ENCODE data around the gene RREB1. TPM values are rescaled to one million over a fixed set of nuclear protein-coding genes. Genes with fewer than 3 reads are reported as not detected.

RREB1 gene
- total RNA-seq, 1 experiment from 2014 or later = 35.8 TPM

- no peak overlapping the region for H2BK12ac ChIP-seq (ENCODE audit: insufficient read length, low read depth, low read length)
- no CpG with 5 or more reads among the region's 13 CpGs for WGBS (ENCODE audit: extremely low coverage, insufficient read length, low lambda C conversion rate)
Measured at GRCh38 chr6:7247828-7248227, 140.1 kb downstream of the RREB1 start.

More at GRCh38 chr6:7247828-7248227, 140.1 kb downstream of the RREB1 start:
- Histone ChIP-seq H2AK5ac (ENCODE audit: insufficient read length, low read length) (no peak overlapping the region), H3K79me2 (ENCODE audit: insufficient read depth, low read length) (no peaks in the 10 kb centered on the region), H3K4ac (ENCODE audit: low read depth, low read length) (no peak overlapping the region), H3K56ac (ENCODE audit: insufficient read length, low read depth, low read length) (no peak overlapping the region), H3K18ac (ENCODE audit: insufficient read length, low read depth, low read length) (no peak overlapping the region), H3K4me2 (ENCODE audit: insufficient read depth, insufficient read length, low read length) (no peak overlapping the region), H2BK5ac (ENCODE audit: insufficient read length, low read length) (no peak overlapping the region), H3K27ac (ENCODE audit: insufficient read length, low read depth, low read length) (no peak overlapping the region), H2BK120ac (ENCODE audit: low read depth, low read length, poor library complexity, severe bottlenecking) (no peak overlapping the region), H4K91ac (ENCODE audit: insufficient read length, low read depth, low read length) (no peak overlapping the region), H3K23me2 (ENCODE audit: insufficient read length, low read depth, low read length, poor library complexity, severe bottlenecking) (no peaks in the 10 kb centered on the region), H3K9ac (ENCODE audit: extremely low read depth, insufficient read length, low read length) (no peak overlapping the region), H4K8ac (replicated peaks; ENCODE audit: insufficient read length, low read depth, low read length) (no peak overlapping the region), H3K27me3 (ENCODE audit: insufficient read depth, low read length) (no peaks in the 10 kb centered on the region; the same call in 1 of the 2 replicates), H2BK20ac (ENCODE audit: low read depth, low read length, poor library complexity, severe bottlenecking) (no peak overlapping the region), H4K20me1 (ENCODE audit: control insufficient read depth, insufficient read depth, insufficient read length) (no peaks in the 10 kb centered on the region), H3T11ph (ENCODE audit: low read length) (no peak overlapping the region), H4K5ac (ENCODE audit: insufficient read length, low read depth, low read length) (no peak overlapping the region), H3K23ac (ENCODE audit: insufficient read length, low read depth, low read length) (no peak overlapping the region), H3K4me1 (ENCODE audit: insufficient read depth, low read length) (peaks cover 6% of the 10 kb centered on the region; the same call in 1 of the 2 replicates), H3K14ac (ENCODE audit: insufficient read depth, low read length) (no peak overlapping the region), H3K9me3 (ENCODE audit: control insufficient read depth, low read depth, low read length) (no peaks in the 10 kb centered on the region), H2BK15ac (ENCODE audit: low read depth, low read length) (no peak overlapping the region), H3K79me1 (ENCODE audit: insufficient read depth, low read depth, low read length, poor library complexity, severe bottlenecking) (no peaks in the 10 kb centered on the region), H2AFZ (ENCODE audit: low read length) (no peak overlapping the region)
- peaks cover 8 to 20% (median 19%) of the 10 kb centered on the region in 3 experiments; a peak in 6 of 7 replicates for H3K36me3 Mint-ChIP-seq (ENCODE audit: insufficient read depth in 1 of 3, low read depth in 3 of 3)
- peak overlapping the region in 1 of 3 experiments; percentile 15; a peak in 1 of 7 replicates for H3K27ac Mint-ChIP-seq
- no peaks in the 10 kb centered on the region for H3K27me3 Mint-ChIP-seq (ENCODE audit: low read depth)
- no peak for DNase-seq
- no peak overlapping the region for H3K4me3 Mint-ChIP-seq
- TF ChIP-seq CTCF (conservative IDR thresholded peaks at IDR 0.05) = no peak
- peaks cover 8 to 9% of the 10 kb centered on the region in 2 experiments for H3K4me1 Mint-ChIP-seq
- H3K9me3 Mint-ChIP-seq = no peaks in the 10 kb centered on the region; a peak in 1 of 5 replicates

Data from H9 (cell line).